22Rv1 (cell line): ENCODE measurements around the gene FPGS.

Experiments used
- H3K27ac ChIP-seq: fragments of 450-650 bp; 2 replicates; pipeline ENCODE4 v1.5.1; 2017
- ZFX ChIP-seq: fragments of 450-650 bp; IDR thresholded peaks from 2 replicates; pipeline ENCODE4 v1.6.1; 2017; ENCODE audit warnings: antibody characterized with exemption, borderline replicate concordance
- TF ChIP-seq, protein P1 (sequence below): fragments of 450-650 bp; IDR thresholded peaks from 2 replicates; pipeline ENCODE4 v1.5.1; 2017; ENCODE audit warnings: mild to moderate bottlenecking

FPGS gene

DNA sequence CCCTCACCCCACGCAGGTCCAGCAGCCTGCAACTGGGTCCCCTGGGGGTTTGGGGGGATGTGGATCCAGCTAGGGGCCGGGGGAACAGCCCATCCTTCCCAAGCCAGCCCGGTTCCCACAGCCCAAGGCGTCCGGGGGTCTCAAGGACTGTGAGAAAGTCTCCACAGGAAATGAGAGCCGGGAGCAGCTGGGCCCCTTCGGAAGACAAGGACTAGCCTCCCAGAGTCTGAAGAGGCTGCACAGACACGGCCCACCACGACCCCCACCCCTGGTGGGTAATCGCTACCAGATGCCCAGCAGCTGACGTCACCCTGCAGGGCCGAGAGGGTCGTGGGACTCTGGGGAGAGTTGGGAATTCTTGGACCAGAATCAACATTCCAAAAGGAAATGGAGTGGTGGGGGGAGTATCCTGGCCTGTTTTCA is 34.8 kb upstream of the FPGS start:
- TF ChIP-seq, protein P1, sequence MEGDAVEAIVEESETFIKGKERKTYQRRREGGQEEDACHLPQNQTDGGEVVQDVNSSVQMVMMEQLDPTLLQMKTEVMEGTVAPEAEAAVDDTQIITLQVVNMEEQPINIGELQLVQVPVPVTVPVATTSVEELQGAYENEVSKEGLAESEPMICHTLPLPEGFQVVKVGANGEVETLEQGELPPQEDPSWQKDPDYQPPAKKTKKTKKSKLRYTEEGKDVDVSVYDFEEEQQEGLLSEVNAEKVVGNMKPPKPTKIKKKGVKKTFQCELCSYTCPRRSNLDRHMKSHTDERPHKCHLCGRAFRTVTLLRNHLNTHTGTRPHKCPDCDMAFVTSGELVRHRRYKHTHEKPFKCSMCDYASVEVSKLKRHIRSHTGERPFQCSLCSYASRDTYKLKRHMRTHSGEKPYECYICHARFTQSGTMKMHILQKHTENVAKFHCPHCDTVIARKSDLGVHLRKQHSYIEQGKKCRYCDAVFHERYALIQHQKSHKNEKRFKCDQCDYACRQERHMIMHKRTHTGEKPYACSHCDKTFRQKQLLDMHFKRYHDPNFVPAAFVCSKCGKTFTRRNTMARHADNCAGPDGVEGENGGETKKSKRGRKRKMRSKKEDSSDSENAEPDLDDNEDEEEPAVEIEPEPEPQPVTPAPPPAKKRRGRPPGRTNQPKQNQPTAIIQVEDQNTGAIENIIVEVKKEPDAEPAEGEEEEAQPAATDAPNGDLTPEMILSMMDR = no peak
- no peak for TF ChIP-seq ZFX
- H3K27ac ChIP-seq = no peak overlapping the region

DNA sequence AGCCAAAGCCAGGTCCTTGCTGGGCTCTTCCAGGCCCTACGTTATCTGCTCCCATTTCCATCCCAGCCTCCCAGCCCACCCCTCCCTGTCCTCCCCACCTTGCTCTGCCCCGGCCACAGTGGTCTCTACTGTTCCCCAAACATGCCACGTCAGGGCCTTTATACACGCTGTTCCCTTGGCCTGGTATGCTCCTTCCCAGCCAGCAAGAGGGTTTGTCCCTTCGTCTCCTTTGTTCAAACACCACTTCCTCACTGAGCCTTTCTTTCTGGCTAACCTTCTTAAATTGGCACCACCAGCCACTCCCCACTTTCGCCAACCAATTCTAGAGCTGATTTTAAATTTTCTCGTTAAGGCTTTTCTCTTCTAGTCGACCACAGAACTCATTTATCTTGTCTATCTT is 34.0 kb upstream of the FPGS start:
- TF ChIP-seq, protein P1 = no peak
- no peak for TF ChIP-seq ZFX
- H3K27ac ChIP-seq = no peak overlapping the region

DNA sequence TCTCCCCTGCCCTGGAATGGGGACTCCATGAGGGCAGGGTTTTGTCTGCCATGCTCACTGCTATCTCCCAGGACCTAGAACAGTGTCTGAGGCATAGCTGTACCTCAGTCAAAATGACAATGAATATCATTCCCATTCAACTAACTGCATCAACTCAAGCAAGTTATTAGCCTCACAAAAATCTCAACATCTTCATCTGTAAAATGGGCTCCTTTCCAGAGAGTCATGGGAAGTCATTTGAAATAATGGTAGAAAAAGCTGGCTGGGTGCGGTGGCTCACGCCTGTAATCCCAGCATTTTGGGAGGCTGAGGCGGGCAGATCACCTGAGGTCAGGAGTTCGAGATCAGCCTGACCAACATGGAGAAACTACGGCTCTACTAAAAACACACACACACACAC is 33.6 kb upstream of the FPGS start:
- TF ChIP-seq, protein P1 = no peak
- TF ChIP-seq ZFX = no peak
- no peak overlapping the region for H3K27ac ChIP-seq

DNA sequence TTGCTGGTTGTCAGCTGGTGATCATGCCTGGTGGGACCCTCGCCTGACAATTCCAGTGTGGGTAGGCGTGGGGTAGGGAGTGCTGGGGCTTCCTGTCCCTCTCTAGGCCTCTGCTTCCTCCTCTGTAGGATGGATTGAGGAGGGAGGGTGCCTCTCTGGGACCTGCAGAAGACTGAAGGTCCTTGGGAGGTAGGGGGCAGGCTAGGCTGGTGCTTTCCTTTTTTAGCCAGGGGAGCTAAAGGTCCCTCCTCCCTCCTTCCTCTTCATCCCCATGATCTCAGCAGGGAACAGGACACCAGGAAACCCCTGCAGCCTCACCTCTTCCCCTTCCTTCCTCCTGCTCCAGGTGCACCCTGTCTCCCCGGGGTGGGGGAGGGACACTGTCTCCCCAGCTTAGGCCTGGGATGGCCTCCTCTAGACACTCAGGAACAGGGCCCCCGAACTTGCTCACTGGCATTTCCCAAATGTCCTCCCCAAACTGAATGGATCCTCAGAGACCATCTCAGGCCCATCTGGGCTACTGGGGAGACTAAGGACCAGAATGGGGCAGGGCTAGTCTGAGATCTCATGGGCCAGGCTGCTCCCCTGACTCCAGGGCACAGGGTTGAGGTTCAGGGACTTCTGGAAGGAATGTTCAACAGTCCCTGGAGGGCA is 32.6 kb upstream of the FPGS start:
- TF ChIP-seq, protein P1 = no peak
- no peak for TF ChIP-seq ZFX
- H3K27ac ChIP-seq = no peak overlapping the region

DNA sequence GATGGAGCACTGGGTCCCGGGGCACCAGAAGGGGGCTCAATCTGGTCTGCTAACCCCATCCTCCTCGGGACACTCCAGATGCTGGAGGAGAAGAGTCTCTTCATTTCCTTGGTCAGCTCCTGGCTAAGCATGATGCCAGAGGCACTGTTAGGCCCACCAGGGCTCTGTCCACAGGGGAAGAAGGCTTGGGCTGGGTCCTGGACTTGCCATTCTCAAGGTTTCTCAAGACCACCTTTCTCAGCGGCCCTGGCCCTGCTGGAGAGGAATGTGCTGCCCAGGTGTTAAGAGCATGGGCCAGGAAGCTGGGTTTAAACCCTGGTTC is 32.1 kb upstream of the FPGS start:
- no peak overlapping the region for H3K27ac ChIP-seq
- TF ChIP-seq, protein P1 = no peak
- TF ChIP-seq ZFX = no peak

DNA sequence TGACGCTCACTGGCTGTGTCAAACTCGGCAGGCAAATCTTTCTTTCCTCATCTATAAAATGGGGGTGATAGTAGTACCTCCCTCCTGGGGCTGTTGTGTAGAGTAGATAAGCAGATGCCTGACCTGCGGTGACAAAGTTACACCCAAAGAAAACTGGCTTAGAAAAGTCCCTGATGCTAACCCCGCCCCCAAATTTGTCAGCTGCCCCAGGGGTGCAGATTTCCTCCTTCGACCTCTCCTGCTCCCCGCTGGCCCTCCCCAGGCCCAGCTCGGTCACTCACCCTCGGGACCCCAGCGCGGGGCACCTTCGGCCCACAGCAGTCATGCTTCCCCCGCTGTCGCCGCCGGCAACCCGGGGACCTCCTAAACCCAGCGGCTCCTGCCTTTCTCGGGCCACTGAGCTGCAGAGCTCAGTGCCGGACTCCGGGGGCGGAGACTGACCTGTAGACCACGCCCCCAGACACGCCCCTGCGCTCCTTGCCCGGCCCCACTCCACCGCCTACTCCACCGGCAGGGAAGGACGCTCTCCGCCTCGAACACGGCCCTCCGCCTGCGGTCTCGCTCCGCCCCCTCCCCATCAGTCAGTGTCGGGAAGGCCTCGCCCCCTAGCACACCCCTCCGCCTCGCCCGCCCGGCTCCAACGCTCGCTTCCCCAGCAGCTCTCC is 31.6 kb upstream of the FPGS start:
- TF ChIP-seq ZFX = no peak
- TF ChIP-seq, protein P1 = no peak
- H3K27ac ChIP-seq = no peak overlapping the region

DNA sequence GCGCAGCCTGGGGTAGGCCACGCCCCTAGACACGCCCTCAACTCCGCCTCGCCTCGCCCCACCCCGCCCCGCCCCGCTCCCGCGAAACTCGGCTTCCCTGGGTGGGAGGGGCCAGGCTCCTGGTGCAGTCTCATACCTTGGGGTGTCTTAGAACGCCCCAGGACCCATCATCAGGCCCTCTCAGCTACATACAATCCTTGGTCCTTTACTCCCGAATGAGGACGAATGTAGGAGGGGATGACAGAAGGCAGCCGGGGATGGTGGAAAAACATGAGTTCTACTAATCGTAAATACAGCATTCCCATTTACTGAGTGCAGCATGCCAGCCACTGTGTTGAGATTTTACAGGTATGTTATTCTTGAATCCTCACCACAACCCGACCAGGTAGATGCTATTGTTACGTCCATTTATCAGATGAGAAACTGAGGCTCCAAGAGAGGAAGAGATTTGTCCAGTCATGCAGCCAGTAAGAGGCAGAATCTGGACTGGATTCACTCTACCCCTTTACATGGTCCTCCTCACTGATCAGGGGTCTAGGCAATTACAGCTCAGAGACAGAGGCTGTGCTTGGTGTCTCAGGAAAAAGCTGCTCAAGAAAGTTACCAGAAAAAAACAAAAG is 31.0 kb upstream of the FPGS start:
- TF ChIP-seq ZFX = no peak
- TF ChIP-seq, protein P1 = no peak
- H3K27ac ChIP-seq = no peak overlapping the region
